SK-N-SH treated with all-trans-retinoic acid at 6 μM for 48 hours (cell line): Measurements from ENCODE around the gene CNPY4.

ENCODE experiments used
- ATAC-seq: fragments of 200-7000 bp; cut with Tn5 transposase; 3 replicates; pipeline ENCODE4 v1.9.1; 2020; ENCODE audit warnings: mild to moderate bottlenecking, moderate library complexity
- ARNTL ChIP-seq: fragments of 450-650 bp; formaldehyde crosslinking; IDR thresholded peaks from 2 replicates; pipeline ENCODE4 v1.5.0; 2020; ENCODE audit warnings: low read depth, mild to moderate bottlenecking, moderate library complexity, borderline replicate concordance
- BACH2 ChIP-seq: fragments of 250-450 bp; sonication (Bioruptor Pico); IDR thresholded peaks from 2 replicates; pipeline ENCODE4 v1.9.0; 2021; ENCODE audit warnings: mild to moderate bottlenecking, borderline replicate concordance
- CSDC2 ChIP-seq: fragments of 250-450 bp; sonication (Bioruptor Pico); IDR thresholded peaks from 2 replicates; pipeline ENCODE4 v1.5.0; 2020; ENCODE audit warnings: mild to moderate bottlenecking, moderate library complexity
- GLIS3 ChIP-seq: fragments of 250-450 bp; sonication (Bioruptor Pico); IDR thresholded peaks from 2 replicates; pipeline ENCODE4 v1.5.0; 2020; ENCODE audit warnings: mild to moderate bottlenecking, moderate library complexity
- OSR1 ChIP-seq: fragments of 250-450 bp; sonication (Bioruptor Pico); IDR thresholded peaks from 2 replicates; pipeline ENCODE4 v1.8.0; 2022; ENCODE audit warnings: moderate library complexity, mild to moderate bottlenecking, inconsistent platforms
- PPARA ChIP-seq: fragments of 250-450 bp; sonication (Bioruptor Pico); IDR thresholded peaks from 2 replicates; pipeline ENCODE4 v1.5.0; 2020; ENCODE audit warnings: mild to moderate bottlenecking, borderline replicate concordance
- RARB ChIP-seq: fragments of 250-450 bp; sonication (Bioruptor Pico); IDR thresholded peaks from 2 replicates; pipeline ENCODE4 v1.8.0; 2021; ENCODE audit warnings: mild to moderate bottlenecking, moderate library complexity
- SNAI2 ChIP-seq: fragments of 250-450 bp; sonication (Bioruptor Pico); IDR thresholded peaks from 2 replicates; pipeline ENCODE4 v1.5.0; 2020; ENCODE audit warnings: mild to moderate bottlenecking, moderate library complexity
- TCF4 ChIP-seq: fragments of 250-450 bp; sonication (Bioruptor Pico); IDR thresholded peaks from 2 replicates; pipeline ENCODE4 v1.8.0; 2021; ENCODE audit warnings: mild to moderate bottlenecking, moderate library complexity, borderline replicate concordance
- TOX ChIP-seq: fragments of 250-450 bp; sonication (Bioruptor Pico); IDR thresholded peaks from 2 replicates; pipeline ENCODE4 v1.8.0; 2021; ENCODE audit warnings: mild to moderate bottlenecking, moderate library complexity, borderline replicate concordance
- ZC3H10 ChIP-seq: fragments of 250-450 bp; sonication (Bioruptor Pico); IDR thresholded peaks from 2 replicates; pipeline ENCODE4 v1.5.1; 2021; ENCODE audit warnings: mild to moderate bottlenecking, moderate library complexity
- ZFP3 ChIP-seq: fragments of 250-450 bp; sonication (Bioruptor Pico); IDR thresholded peaks from 2 replicates; pipeline ENCODE4 v1.5.0; 2020; ENCODE audit warnings: mild to moderate bottlenecking, moderate library complexity
- ZFP30 ChIP-seq: fragments of 450-650 bp; formaldehyde crosslinking; IDR thresholded peaks from 2 replicates; pipeline ENCODE4 v1.5.0; 2022; ENCODE audit warnings: mild to moderate bottlenecking, moderate library complexity
- ZNF70 ChIP-seq: fragments of 450-650 bp; formaldehyde crosslinking; IDR thresholded peaks from 2 replicates; pipeline ENCODE4 v1.5.0; 2020; ENCODE audit warnings: mild to moderate bottlenecking, moderate library complexity
- ZNF8 ChIP-seq: fragments of 450-650 bp; formaldehyde crosslinking; IDR thresholded peaks from 2 replicates; pipeline ENCODE4 v1.5.0; 2020; ENCODE audit warnings: mild to moderate bottlenecking, moderate library complexity
- TF ChIP-seq, protein P1 (sequence below): fragments of 250-450 bp; sonication (Bioruptor Pico); IDR thresholded peaks from 2 replicates; pipeline ENCODE4 v1.5.1; 2020; ENCODE audit warnings: low read depth, mild to moderate bottlenecking, moderate library complexity
- TF ChIP-seq, protein P2 (sequence below): fragments of 250-450 bp; sonication (Bioruptor Pico); IDR thresholded peaks from 2 replicates; pipeline ENCODE4 v1.5.1; 2021; ENCODE audit warnings: mild to moderate bottlenecking, moderate library complexity
- TF ChIP-seq, protein P3 (sequence below): fragments of 250-450 bp; sonication (Bioruptor Pico); IDR thresholded peaks from 2 replicates; pipeline ENCODE4 v1.8.0; 2021; ENCODE audit warnings: low read depth, mild to moderate bottlenecking, moderate library complexity, borderline replicate concordance
- TF ChIP-seq, protein P4 (sequence below): fragments of 250-450 bp; sonication (Bioruptor Pico); IDR thresholded peaks from 2 replicates; pipeline ENCODE4 v1.8.0; 2020; ENCODE audit warnings: mild to moderate bottlenecking, moderate library complexity, borderline replicate concordance

Gene CNPY4

DNA sequence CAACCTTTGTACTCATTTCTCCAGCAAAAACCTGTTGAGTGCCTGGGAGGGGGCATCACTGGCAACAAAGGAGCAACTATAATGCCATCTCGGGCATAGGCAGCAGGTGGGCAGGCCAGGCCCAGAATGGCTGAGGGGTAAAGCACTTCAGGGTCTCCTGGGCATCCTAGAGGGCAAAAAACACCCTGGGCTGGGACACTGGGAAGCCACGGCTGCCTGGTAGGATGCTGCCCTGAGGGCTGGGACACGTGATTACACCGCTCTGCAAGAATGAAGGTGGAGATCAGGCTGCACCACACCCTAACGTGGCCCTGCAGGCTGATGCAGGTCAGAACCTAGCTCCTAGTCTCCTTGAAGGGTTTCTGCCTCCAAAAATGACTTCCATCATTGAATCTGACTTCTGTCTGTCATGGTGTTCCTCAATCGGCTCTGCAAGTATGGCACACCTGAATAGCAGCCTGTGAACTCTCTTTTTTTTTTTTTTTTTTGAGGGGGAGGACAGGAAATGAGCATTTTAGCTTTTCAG is 43.6 kb downstream of the CNPY4 start (continued):
- TF ChIP-seq, protein P1, sequence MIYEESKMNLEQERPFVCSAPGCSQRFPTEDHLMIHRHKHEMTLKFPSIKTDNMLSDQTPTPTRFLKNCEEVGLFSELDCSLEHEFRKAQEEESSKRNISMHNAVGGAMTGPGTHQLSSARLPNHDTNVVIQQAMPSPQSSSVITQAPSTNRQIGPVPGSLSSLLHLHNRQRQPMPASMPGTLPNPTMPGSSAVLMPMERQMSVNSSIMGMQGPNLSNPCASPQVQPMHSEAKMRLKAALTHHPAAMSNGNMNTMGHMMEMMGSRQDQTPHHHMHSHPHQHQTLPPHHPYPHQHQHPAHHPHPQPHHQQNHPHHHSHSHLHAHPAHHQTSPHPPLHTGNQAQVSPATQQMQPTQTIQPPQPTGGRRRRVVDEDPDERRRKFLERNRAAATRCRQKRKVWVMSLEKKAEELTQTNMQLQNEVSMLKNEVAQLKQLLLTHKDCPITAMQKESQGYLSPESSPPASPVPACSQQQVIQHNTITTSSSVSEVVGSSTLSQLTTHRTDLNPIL (CRISPR knock-in tag): no peak
- no peak for TF ChIP-seq ZNF70 (CRISPR knock-in tag)
- TF ChIP-seq TCF4 (CRISPR knock-in tag): no peak
- TF ChIP-seq PPARA (CRISPR knock-in tag): no peak
- TF ChIP-seq ZFP30 (CRISPR knock-in tag): no peak
- no peak for TF ChIP-seq ZC3H10 (CRISPR knock-in tag)
- TF ChIP-seq, all 23 proteins: peak for 0

DNA sequence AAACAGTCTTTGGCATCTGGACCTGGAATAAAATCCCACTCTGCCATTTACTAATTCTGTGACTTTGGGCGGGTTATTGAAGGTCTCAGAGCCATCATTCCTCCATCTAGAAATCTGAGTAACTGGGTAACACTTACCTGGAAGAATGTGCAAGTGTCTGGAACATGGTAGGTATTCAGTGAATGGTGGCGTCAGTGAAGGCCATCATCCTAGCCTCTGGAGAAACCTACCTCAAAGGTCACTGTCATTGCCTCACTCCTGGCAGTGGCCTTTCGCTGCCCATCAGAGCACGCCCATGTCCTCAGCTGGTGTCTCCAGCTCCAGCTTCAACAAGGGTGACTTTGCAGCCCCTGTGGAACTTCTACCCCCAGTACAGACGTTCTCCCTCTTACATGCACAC is 44.4 kb downstream of the CNPY4 start:
- no peak for TF ChIP-seq BACH2 (CRISPR knock-in tag)
- TF ChIP-seq SNAI2 (CRISPR knock-in tag): no peak
- TF ChIP-seq ZFP3 (CRISPR knock-in tag): no peak
- TF ChIP-seq, protein P2, sequence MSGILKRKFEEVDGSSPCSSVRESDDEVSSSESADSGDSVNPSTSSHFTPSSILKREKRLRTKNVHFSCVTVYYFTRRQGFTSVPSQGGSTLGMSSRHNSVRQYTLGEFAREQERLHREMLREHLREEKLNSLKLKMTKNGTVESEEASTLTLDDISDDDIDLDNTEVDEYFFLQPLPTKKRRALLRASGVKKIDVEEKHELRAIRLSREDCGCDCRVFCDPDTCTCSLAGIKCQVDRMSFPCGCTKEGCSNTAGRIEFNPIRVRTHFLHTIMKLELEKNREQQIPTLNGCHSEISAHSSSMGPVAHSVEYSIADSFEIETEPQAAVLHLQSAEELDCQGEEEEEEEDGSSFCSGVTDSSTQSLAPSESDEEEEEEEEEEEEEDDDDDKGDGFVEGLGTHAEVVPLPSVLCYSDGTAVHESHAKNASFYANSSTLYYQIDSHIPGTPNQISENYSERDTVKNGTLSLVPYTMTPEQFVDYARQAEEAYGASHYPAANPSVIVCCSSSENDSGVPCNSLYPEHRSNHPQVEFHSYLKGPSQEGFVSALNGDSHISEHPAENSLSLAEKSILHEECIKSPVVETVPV (CRISPR knock-in tag): no peak
- TF ChIP-seq ZC3H10 (CRISPR knock-in tag): no peak
- no peak for TF ChIP-seq TCF4 (CRISPR knock-in tag)
- TF ChIP-seq ZNF8 (CRISPR knock-in tag): no peak
- no peak for TF ChIP-seq RARB (CRISPR knock-in tag)
- no peak for TF ChIP-seq OSR1 (CRISPR knock-in tag)
- TF ChIP-seq GLIS3: no peak
- TF ChIP-seq PPARA (CRISPR knock-in tag): no peak
- TF ChIP-seq, protein P1 (CRISPR knock-in tag): no peak
- no peak for TF ChIP-seq ARNTL
- no peak for TF ChIP-seq TOX (CRISPR knock-in tag)
- TF ChIP-seq, protein P3, sequence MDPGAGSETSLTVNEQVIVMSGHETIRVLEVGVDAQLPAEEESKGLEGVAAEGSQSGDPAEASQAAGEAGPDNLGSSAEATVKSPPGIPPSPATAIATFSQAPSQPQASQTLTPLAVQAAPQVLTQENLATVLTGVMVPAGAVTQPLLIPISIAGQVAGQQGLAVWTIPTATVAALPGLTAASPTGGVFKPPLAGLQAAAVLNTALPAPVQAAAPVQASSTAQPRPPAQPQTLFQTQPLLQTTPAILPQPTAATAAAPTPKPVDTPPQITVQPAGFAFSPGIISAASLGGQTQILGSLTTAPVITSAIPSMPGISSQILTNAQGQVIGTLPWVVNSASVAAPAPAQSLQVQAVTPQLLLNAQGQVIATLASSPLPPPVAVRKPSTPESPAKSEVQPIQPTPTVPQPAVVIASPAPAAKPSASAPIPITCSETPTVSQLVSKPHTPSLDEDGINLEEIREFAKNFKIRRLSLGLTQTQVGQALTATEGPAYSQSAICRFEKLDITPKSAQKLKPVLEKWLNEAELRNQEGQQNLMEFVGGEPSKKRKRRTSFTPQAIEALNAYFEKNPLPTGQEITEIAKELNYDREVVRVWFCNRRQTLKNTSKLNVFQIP (CRISPR knock-in tag): no peak
- no peak for TF ChIP-seq CSDC2 (CRISPR knock-in tag)

DNA sequence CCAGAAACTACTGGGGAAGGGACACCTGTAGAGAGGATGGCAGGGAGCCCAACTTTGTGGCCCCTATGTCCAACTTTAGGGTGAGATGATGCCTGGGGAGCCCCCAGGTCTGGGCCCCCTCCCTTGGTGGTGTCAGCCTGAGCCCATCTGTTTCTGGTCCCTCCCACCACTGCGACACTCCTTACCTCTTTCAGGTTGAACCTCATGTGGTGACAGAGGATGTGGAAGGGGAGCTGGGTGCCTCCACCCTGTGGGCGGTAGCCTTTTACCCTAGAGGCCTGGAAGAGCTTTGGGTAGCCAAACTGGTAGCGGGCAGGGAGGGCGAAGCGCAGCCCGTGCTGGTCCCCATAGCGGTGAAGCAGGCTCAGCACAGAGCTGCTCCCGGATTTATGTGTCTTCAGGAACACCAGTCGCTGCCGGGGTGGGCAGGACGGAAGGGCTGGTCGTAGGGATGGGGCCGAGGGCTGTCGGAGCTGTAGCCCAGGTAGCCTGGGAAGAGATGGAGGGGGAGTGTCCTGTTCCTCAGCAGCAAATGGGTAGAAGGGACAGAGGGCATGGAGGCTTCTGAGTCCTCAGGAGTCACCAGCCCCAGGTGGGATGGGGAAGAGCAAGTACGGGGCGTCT is 47.0 kb downstream of the CNPY4 start:
- no peak for ATAC-seq
- no peak for TF ChIP-seq ZNF8 (CRISPR knock-in tag)
- TF ChIP-seq, protein P4, sequence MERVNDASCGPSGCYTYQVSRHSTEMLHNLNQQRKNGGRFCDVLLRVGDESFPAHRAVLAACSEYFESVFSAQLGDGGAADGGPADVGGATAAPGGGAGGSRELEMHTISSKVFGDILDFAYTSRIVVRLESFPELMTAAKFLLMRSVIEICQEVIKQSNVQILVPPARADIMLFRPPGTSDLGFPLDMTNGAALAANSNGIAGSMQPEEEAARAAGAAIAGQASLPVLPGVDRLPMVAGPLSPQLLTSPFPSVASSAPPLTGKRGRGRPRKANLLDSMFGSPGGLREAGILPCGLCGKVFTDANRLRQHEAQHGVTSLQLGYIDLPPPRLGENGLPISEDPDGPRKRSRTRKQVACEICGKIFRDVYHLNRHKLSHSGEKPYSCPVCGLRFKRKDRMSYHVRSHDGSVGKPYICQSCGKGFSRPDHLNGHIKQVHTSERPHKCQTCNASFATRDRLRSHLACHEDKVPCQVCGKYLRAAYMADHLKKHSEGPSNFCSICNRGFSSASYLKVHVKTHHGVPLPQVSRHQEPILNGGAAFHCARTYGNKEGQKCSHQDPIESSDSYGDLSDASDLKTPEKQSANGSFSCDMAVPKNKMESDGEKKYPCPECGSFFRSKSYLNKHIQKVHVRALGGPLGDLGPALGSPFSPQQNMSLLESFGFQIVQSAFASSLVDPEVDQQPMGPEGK (CRISPR knock-in tag): no peak

More for the DNA sequence above, 44.4 kb downstream of the CNPY4 start:
- no peak for ATAC-seq
